Endothelial cell (in vitro differentiated cells): ENCODE results near the gene CAPN15. TPM values are rescaled to one million over a fixed set of nuclear protein-coding genes. Genes with fewer than 3 reads are reported as not detected.
A peak's percentile ranks its signal among the peaks of the same experiment; 100 is the strongest.

Experiments used
- DNase-seq: peaks from one replicate; pipeline ENCODE4 v3.0.0; 2021; ENCODE audit warnings: low spot score
- H3K27ac Mint-ChIP-seq: one replicate; pipeline ENCODE4 v1.8.0; 2021; ENCODE audit warnings: mixed read lengths, inconsistent platforms; ENCODE audit not compliant: unreplicated experiment
- H3K27me3 Mint-ChIP-seq: one replicate; pipeline ENCODE4 v1.8.0; 2021; ENCODE audit warnings: mild to moderate bottlenecking, moderate library complexity, mixed read lengths, inconsistent platforms; ENCODE audit not compliant: unreplicated experiment
- H3K36me3 Mint-ChIP-seq: one replicate; pipeline ENCODE4 v1.8.0; 2021; ENCODE audit warnings: mild to moderate bottlenecking, low read depth, mixed read lengths, inconsistent platforms; ENCODE audit not compliant: unreplicated experiment
- H3K4me1 Mint-ChIP-seq: one replicate; pipeline ENCODE4 v1.8.0; 2021; ENCODE audit warnings: mild to moderate bottlenecking, mixed read lengths, inconsistent platforms; ENCODE audit not compliant: unreplicated experiment
- H3K4me3 Mint-ChIP-seq: one replicate; pipeline ENCODE4 v1.8.0; 2021; ENCODE audit warnings: mild to moderate bottlenecking, mixed read lengths, inconsistent platforms; ENCODE audit not compliant: unreplicated experiment
- H3K9me3 Mint-ChIP-seq: one replicate; pipeline ENCODE4 v1.8.0; 2021; ENCODE audit warnings: mixed read lengths, inconsistent platforms; ENCODE audit not compliant: unreplicated experiment
- CTCF ChIP-seq: fragments of 200-600 bp; sonication (generic); IDR thresholded peaks from one replicate; pipeline ENCODE4 v1.5.0; 2021; ENCODE audit warnings: antibody characterized with exemption; ENCODE audit not compliant: unreplicated experiment
- total RNA-seq: library from RNA; stranded (reverse); fragmentation: NEBNext Ultra II Directional; extraction: Animal tissue kit (Norgen Biotek cat#: 25700); gene quantifications from one replicate; pipeline ENCODE4 v1.2.1, GENCODE V29; 2021; ENCODE audit not compliant: unreplicated experiment

CAPN15 gene
- total RNA-seq, 1 donor from 2014 or later, result 49.0 TPM

GRCh38 chr16:591231-591630 is 63.7 kb downstream of the CAPN15 start:
- H3K9me3 Mint-ChIP-seq, result no peaks in the 10 kb centered on the region
- peaks cover 16% of the 10 kb centered on the region for H3K4me1 Mint-ChIP-seq
- DNase-seq, result no peak
- H3K36me3 Mint-ChIP-seq, result peaks cover 21% of the 10 kb centered on the region
- H3K4me3 Mint-ChIP-seq, result peak overlapping the region; percentile 98
- no peak for TF ChIP-seq CTCF
- peak overlapping the region; percentile 89 for H3K27ac Mint-ChIP-seq
- H3K27me3 Mint-ChIP-seq, result peaks cover 19% of the 10 kb centered on the region

DNA sequence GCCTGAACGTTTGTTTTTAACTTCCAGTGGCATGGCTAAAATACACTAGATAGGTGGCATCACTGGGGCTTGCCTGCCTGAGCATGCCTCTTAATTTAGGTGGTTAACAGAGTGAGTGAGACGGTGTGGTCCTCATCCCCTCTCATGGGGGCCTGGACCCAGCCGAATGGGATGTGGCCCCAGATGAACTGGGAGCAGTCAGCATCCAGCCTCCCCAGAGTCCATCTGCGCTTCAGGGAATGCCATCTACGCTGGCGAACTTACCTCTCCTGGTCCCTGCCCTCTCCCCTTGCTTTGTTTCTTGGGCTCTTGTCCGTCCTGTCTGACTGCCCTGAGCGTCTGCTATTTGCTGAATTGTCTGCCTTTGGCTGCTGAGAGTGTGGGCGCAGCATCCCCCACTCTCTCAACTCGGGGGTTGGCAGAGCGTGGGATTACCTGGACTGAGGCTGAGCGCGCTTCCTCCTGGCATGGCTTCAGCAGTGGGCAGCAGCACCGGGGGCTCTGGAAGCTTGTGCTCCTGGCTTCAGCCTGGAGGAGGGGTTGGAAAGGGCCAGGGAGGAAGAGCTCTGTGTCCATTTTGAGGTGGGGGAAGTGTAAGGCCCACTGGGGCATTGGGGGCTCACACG is 64.5 kb downstream of the CAPN15 start:
- Mint-ChIP-seq H3K9me3 (no peaks in the 10 kb centered on the region), H3K4me3 (no peak overlapping the region), H3K36me3 (peaks cover 24% of the 10 kb centered on the region), H3K27ac (no peak overlapping the region), H3K4me1 (peaks cover 16% of the 10 kb centered on the region), H3K27me3 (peaks cover 22% of the 10 kb centered on the region)
- no peak for TF ChIP-seq CTCF
- no peak for DNase-seq

DNA sequence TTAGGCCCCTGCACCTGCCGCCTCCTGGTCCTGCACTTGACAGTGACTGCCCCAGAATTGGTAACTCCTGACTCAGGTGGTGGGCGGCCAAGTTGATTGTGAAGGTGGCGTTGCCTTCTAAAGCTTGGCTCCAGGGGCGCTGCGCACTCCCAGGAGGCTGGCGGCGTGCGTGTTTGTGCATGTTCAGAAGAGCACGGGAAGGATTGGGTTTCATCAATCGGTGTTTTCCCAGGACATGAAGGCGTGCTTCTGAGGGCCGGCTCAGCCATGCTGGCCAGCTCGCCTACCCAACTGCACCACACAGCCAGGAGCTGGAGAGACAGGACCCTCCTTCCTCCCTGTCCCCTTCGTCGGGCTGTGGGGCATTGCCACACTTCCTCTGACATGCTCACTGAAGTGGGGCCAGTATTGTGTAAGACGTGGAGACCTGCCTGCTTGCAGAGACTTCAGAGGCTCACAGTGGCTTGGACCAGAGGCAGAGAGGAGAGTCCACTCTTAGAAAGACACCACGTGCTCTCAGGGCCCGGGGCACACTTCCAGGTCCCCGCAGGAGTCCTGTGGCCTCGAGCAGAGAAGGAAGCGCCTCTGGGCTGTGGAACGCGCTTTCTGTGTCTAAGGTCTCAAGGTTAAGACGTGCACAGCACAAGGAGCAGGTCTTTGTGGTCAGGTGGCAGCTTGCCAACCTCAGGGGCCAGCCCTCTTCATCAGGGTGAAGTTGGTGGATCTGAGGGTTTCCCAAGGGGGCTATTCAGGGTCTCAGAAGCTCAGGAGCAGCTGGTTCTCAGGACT is 65.2 kb downstream of the CAPN15 start:
- no peak for TF ChIP-seq CTCF
- peaks cover 22% of the 10 kb centered on the region for H3K27me3 Mint-ChIP-seq
- no peak overlapping the region for H3K4me3 Mint-ChIP-seq
- DNase-seq, result no peak
- H3K27ac Mint-ChIP-seq, result no peak overlapping the region
- peaks cover 24% of the 10 kb centered on the region for H3K36me3 Mint-ChIP-seq
- no peaks in the 10 kb centered on the region for H3K9me3 Mint-ChIP-seq
- peaks cover 15% of the 10 kb centered on the region for H3K4me1 Mint-ChIP-seq

DNA sequence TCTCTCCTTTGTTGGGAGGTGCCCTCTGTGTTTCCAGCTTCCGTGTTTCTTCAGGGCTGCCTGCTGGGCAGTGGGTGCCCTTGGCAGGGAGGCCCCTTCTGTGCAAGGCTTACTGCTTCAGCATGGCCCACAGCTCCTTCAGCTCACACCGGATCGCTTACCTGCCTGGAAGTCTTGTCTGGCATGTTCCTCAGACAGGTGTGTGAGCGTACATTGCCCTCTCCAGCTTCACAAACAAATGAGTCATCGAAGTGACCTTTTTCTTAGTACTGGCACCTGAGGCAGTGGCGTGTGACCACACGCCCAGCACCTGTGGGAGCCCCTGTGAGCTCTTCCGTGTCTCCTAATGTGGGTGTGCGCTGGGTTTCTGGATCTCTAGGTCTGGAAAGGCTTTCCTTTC is 65.9 kb downstream of the CAPN15 start:
- Mint-ChIP-seq H3K27ac (peak overlapping the region; percentile 52), H3K36me3 (peaks cover 24% of the 10 kb centered on the region), H3K4me3 (peak overlapping the region; percentile 54), H3K4me1 (peaks cover 12% of the 10 kb centered on the region), H3K9me3 (no peaks in the 10 kb centered on the region), H3K27me3 (peaks cover 20% of the 10 kb centered on the region)
- DNase-seq, result no peak
- no peak for TF ChIP-seq CTCF

DNA sequence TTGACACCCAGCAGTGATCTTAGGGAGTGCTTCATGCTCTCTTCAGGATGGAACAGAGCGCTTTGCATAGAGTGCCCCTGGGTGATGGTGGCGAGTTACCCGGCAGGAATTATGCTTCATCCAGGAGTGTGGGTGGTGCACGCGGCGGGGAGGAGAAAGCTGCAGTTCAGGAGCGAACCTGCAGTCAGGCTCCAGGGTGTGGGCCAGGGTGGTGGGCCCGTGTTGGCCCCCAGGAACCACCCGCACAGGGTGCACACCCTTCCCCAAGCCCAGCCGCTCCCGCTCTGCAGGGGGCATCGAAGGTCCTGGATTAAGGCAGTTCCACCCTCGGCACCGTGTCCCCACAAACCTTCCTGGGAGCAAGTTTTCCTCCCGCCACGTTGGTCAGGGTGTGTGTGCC is 66.3 kb downstream of the CAPN15 start:
- Mint-ChIP-seq H3K27ac (peak overlapping the region; percentile 52), H3K4me1 (peaks cover 8% of the 10 kb centered on the region), H3K4me3 (peak overlapping the region; percentile 54), H3K27me3 (peaks cover 20% of the 10 kb centered on the region), H3K9me3 (no peaks in the 10 kb centered on the region), H3K36me3 (peaks cover 24% of the 10 kb centered on the region)
- no peak for TF ChIP-seq CTCF
- DNase-seq, result no peak
